MM.1S (cell line): ENCODE measurements around the gene AICDA.

Experiments used
- EZH2 ChIP-seq: fragments of 300-600 bp; sonication (generic); optimal IDR thresholded peaks from 2 replicates; pipeline ENCODE3; 2017; ENCODE audit warnings: low read depth, mild to moderate bottlenecking, antibody characterized with exemption, low read length, mixed read lengths
- EZH2phosphoT487 ChIP-seq: fragments of 300-600 bp; sonication (generic); IDR thresholded peaks from 2 replicates; pipeline ENCODE4 v1.6.1; 2018; ENCODE audit warnings: antibody characterized with exemption, low read length
- TF ChIP-seq, protein P1 (sequence below): fragments of 300-600 bp; sonication (generic); IDR thresholded peaks from 2 replicates; pipeline ENCODE4 v1.5.1; 2016; ENCODE audit warnings: antibody characterized with exemption, low read length, mixed read lengths

GRCh38 chr12:8562310-8562709 lies 50.3 kb downstream of the AICDA start:
- TF ChIP-seq, protein P1, sequence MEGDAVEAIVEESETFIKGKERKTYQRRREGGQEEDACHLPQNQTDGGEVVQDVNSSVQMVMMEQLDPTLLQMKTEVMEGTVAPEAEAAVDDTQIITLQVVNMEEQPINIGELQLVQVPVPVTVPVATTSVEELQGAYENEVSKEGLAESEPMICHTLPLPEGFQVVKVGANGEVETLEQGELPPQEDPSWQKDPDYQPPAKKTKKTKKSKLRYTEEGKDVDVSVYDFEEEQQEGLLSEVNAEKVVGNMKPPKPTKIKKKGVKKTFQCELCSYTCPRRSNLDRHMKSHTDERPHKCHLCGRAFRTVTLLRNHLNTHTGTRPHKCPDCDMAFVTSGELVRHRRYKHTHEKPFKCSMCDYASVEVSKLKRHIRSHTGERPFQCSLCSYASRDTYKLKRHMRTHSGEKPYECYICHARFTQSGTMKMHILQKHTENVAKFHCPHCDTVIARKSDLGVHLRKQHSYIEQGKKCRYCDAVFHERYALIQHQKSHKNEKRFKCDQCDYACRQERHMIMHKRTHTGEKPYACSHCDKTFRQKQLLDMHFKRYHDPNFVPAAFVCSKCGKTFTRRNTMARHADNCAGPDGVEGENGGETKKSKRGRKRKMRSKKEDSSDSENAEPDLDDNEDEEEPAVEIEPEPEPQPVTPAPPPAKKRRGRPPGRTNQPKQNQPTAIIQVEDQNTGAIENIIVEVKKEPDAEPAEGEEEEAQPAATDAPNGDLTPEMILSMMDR, result peak; percentile 47
- TF ChIP-seq EZH2phosphoT487 (no peak), EZH2 (no peak)
